Measurements from ENCODE around the gene DNAJC9.

Gene DNAJC9

GRCh38 chr10:73234695-73235094 is 12.4 kb downstream of the DNAJC9 start:
- no peak for DNase-seq

- DNase-seq, result no peak
These were observed 13.2 kb downstream of the DNAJC9 start for GRCh38 chr10:73233883-73234282.

GRCh38 chr10:73232887-73233286 is 14.2 kb downstream of the DNAJC9 start:
- DNase-seq, result no peak

GRCh38 chr10:73229567-73229966 is 17.5 kb downstream of the DNAJC9 start:
- no peak for DNase-seq

GRCh38 chr10:73228247-73228646 is 18.8 kb downstream of the DNAJC9 start:
- no peak for DNase-seq

- no peak for DNase-seq
These were observed 20.4 kb downstream of the DNAJC9 start for GRCh38 chr10:73226663-73227062.

GRCh38 chr10:73225518-73225917 is 21.5 kb downstream of the DNAJC9 start:
- DNase-seq, result no peak

- no peak for DNase-seq
These were observed 26.1 kb downstream of the DNAJC9 start for GRCh38 chr10:73220989-73221388.

- DNase-seq, result no peak
These were observed 27.7 kb downstream of the DNAJC9 start for GRCh38 chr10:73219384-73219783.

GRCh38 chr10:73218431-73219191 is 28.4 kb downstream of the DNAJC9 start:
- DNase-seq, result no peak

GRCh38 chr10:73217628-73218027 is 29.4 kb downstream of the DNAJC9 start:
- DNase-seq, result no peak

- DNase-seq, result no peak
These were observed 31.3 kb downstream of the DNAJC9 start for GRCh38 chr10:73215749-73216148.

GRCh38 chr10:73211106-73211811 is 35.8 kb downstream of the DNAJC9 start:
- no peak for DNase-seq

GRCh38 chr10:73210395-73211105 is 36.5 kb downstream of the DNAJC9 start:
- DNase-seq, result no peak

- DNase-seq, result no peak
These were observed 37.4 kb downstream of the DNAJC9 start for GRCh38 chr10:73209705-73210104.

- DNase-seq, result no peak
These were observed 39.2 kb downstream of the DNAJC9 start for GRCh38 chr10:73207883-73208282.

- DNase-seq, result no peak
These were observed 40.7 kb downstream of the DNAJC9 start for GRCh38 chr10:73206385-73206784.

- DNase-seq, result no peak
These were observed 41.2 kb downstream of the DNAJC9 start for GRCh38 chr10:73205890-73206289.

- no peak for DNase-seq
These were observed 42.0 kb downstream of the DNAJC9 start for GRCh38 chr10:73205081-73205480.

Measured in femur (tissue), 1 donor.